ENCODE measurements around the gene SNRPA1.

GRCh38 chr15:101264011-101264410 is 31.0 kb downstream of the SNRPA1 start:
- TF ChIP-seq TEAD4 (IDR thresholded peaks at IDR 0.05), result no peak
- no peak for TF ChIP-seq MAX (IDR thresholded peaks at IDR 0.05)
- no peak for TF ChIP-seq TCF12 (IDR thresholded peaks at IDR 0.05; ENCODE audit: low read depth)

All from Ishikawa (cell line).